Neutrophil (primary cell): ENCODE data around the gene CAPN5.
A peak's percentile ranks its signal among the peaks of the same experiment; 100 is the strongest.

Experiments
- H3K27ac ChIP-seq: fragments of 200-600 bp; sonication (generic); 2 replicates; pipeline ENCODE4 v1.5.1; 2016; ENCODE audit warnings: mild to moderate bottlenecking, moderate library complexity
- H3K27me3 ChIP-seq: fragments of 200-600 bp; sonication (generic); 2 replicates; pipeline ENCODE4 v1.6.0; 2016; ENCODE audit warnings: mild to moderate bottlenecking
- H3K36me3 ChIP-seq: fragments of 200-600 bp; sonication (generic); 2 replicates; pipeline ENCODE4 v1.5.1; 2017
- H3K4me1 ChIP-seq, 2 experiments: fragments of 200-600 bp in 1 of 2; sonication (generic) in 1 of 2; 1 replicate in 1 of 2; 2 replicates in 1 of 2; pipeline versions ENCODE4 v1.5.1 to v1.6.1; 2013 to 2016; ENCODE audit warnings: low read depth in 1 of 2, low read length in 1 of 2, mild to moderate bottlenecking in 1 of 2, moderate library complexity in 1 of 2; ENCODE audit not compliant: control insufficient read depth in 1 of 2, insufficient read depth in 1 of 2
- H3K4me3 ChIP-seq, 2 experiments: fragments of 200-600 bp in 1 of 2; sonication (generic) in 1 of 2; 1 replicate in 1 of 2; 2 replicates in 1 of 2; pipeline ENCODE4 v1.5.1; 2013 to 2016; ENCODE audit warnings: low read depth in 1 of 2, low read length in 1 of 2, mild to moderate bottlenecking in 1 of 2, moderate library complexity in 1 of 2
- H3K9me3 ChIP-seq: fragments of 200-600 bp; sonication (generic); 2 replicates; pipeline ENCODE4 v1.5.1; 2016
- TF ChIP-seq, protein P1 (sequence below): fragments of 200-600 bp; sonication (generic); IDR thresholded peaks from 2 replicates; pipeline ENCODE4 v1.5.1; 2016; ENCODE audit warnings: antibody characterized with exemption

Gene CAPN5

DNA sequence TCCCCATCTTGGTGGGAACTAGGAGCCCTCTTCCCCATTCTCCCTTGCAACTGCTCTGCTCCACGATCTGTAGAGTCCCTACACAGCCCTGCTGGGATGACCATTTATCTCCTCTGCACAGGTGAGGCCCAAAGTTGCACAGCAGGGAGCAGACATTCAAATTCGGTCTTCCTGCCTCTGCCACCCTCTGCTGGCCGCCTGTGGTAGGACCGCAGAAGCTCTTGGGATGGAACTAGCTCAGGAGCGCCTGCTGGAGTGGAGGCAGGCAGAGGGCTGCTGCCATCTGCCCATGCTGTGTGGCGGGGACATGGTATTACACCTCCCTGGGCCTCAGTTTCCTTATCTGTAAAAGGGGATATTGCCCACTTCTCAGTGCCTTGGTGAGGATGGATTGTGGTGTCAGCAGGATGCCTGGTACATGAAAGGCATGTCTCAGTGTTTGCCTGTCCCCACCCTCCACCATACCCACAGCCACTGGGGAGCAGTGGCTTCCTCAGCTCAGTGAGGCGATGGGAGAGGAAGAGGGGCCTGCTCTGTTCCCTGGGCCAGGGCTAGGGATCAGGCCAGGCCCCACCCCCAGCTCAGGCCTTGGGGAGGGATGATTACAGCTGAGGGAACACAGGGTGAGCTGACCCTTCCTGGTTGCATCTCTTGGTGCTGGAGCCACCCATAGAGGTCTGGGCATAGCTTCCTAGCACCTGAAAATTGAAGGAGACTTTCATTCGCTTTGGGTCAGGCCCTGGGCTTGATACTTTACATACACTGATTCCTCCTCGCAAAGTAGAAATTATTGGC is 24.6 kb downstream of the CAPN5 start:
- TF ChIP-seq, protein P1, sequence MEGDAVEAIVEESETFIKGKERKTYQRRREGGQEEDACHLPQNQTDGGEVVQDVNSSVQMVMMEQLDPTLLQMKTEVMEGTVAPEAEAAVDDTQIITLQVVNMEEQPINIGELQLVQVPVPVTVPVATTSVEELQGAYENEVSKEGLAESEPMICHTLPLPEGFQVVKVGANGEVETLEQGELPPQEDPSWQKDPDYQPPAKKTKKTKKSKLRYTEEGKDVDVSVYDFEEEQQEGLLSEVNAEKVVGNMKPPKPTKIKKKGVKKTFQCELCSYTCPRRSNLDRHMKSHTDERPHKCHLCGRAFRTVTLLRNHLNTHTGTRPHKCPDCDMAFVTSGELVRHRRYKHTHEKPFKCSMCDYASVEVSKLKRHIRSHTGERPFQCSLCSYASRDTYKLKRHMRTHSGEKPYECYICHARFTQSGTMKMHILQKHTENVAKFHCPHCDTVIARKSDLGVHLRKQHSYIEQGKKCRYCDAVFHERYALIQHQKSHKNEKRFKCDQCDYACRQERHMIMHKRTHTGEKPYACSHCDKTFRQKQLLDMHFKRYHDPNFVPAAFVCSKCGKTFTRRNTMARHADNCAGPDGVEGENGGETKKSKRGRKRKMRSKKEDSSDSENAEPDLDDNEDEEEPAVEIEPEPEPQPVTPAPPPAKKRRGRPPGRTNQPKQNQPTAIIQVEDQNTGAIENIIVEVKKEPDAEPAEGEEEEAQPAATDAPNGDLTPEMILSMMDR, result peak; percentile 19
- Histone ChIP-seq H3K36me3 (no peaks in the 10 kb centered on the region), H3K27ac (no peak overlapping the region), H3K27me3 (peaks cover 11% of the 10 kb centered on the region), H3K4me1 (no peaks in the 10 kb centered on the region), H3K4me3 (no peak overlapping the region), H3K9me3 (no peaks in the 10 kb centered on the region)

DNA sequence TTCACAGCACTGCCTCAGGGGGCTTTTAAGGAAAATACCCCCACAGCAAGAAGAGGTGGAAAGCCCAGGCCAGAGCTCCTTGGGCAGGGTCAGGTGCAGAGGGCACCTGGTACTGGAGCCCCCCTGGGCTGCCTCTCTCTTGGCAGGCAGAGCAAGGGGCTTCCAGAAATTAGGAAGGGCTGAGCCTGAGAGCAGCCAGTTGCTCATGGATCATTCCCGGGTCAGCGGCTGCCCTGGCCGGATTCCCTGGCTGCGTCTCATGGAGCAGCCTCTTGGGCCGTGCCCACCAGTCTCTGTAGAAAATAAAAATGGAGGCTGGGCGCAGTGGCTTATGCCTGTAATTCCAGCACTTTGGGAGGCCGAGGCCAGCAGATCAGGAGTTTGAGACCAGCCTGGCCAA is 25.6 kb downstream of the CAPN5 start:
- no peaks in the 10 kb centered on the region for H3K4me1 ChIP-seq
- no peak overlapping the region for H3K4me3 ChIP-seq
- H3K9me3 ChIP-seq, result no peaks in the 10 kb centered on the region
- TF ChIP-seq, protein P1, result no peak
- H3K27ac ChIP-seq, result no peak overlapping the region
- peaks cover 11% of the 10 kb centered on the region for H3K27me3 ChIP-seq
- H3K36me3 ChIP-seq, result no peaks in the 10 kb centered on the region

GRCh38 chr11:77093056-77093891 is 26.5 kb downstream of the CAPN5 start:
- Histone ChIP-seq H3K4me3 (no peak overlapping the region), H3K9me3 (no peaks in the 10 kb centered on the region), H3K27ac (no peak overlapping the region), H3K27me3 (peaks cover 11% of the 10 kb centered on the region), H3K4me1 (no peaks in the 10 kb centered on the region), H3K36me3 (no peaks in the 10 kb centered on the region)
- TF ChIP-seq, protein P1, result no peak

GRCh38 chr11:77093987-77094840 is 27.4 kb downstream of the CAPN5 start:
- H3K36me3 ChIP-seq, result no peaks in the 10 kb centered on the region
- no peak overlapping the region for H3K4me3 ChIP-seq
- H3K27ac ChIP-seq, result no peak overlapping the region
- H3K4me1 ChIP-seq, result no peaks in the 10 kb centered on the region
- no peaks in the 10 kb centered on the region for H3K9me3 ChIP-seq
- TF ChIP-seq, protein P1, result no peak
- peaks cover 11% of the 10 kb centered on the region for H3K27me3 ChIP-seq

DNA sequence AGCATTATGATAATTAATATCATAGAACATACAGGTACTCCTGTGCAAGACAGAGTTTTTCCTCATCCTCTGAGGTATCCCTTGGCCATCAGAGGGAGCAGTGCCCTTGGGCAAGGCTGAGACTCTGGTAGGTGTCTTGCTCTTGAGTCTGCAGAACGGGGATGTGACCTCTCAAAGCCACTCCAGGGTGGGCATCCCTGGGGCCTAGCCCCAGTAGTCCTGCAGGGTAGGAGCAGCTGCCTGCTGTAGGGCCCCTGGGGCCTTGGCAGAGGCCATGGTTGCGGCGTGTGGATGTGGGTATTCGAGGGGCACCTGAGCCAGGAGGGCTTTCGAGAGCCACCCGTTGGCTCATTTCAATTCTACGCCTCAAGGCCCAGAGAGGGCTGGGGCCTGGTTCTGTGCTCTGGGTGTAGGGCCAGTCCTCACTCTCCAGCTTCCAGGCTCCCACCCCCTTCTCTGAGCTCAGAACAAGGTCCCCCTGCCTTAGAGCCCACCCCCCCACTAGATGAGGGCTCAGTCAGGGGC is 28.1 kb downstream of the CAPN5 start:
- no peaks in the 10 kb centered on the region for H3K36me3 ChIP-seq
- H3K4me1 ChIP-seq, result no peaks in the 10 kb centered on the region
- no peak overlapping the region for H3K27ac ChIP-seq
- TF ChIP-seq, protein P1, result no peak
- peaks cover 11% of the 10 kb centered on the region for H3K27me3 ChIP-seq
- H3K9me3 ChIP-seq, result no peaks in the 10 kb centered on the region
- H3K4me3 ChIP-seq, result no peak overlapping the region
